PC-3 (cell line): Measurements from ENCODE around the gene STAM. TPM values are rescaled to one million over a fixed set of nuclear protein-coding genes. Genes with fewer than 3 reads are reported as not detected.
A peak's percentile ranks its signal among the peaks of the same experiment; 100 is the strongest.

Experiments
- ATAC-seq: fragments of 200-7000 bp; cut with Tn5 transposase; 2 replicates; pipeline ENCODE4 v1.9.1; 2020; ENCODE audit warnings: mild to moderate bottlenecking, moderate library complexity
- BruUV-seq: library from RNA; stranded (reverse); fragments of 400-500 nt; replicated peaks from 2 replicates; lab custom pipeline; 2021; lab: Mats Ljungman, UMichigan
- CTCF ChIA-PET: fragments of 300-600 bp; sonication (Branson Sonifier 250); formaldehyde crosslinking; loops from one replicate; lab custom pipeline; 2022; ENCODE audit warnings: antibody characterized with exemption; lab: Charles Lee
- POLR2A ChIA-PET: fragments of 300-600 bp; sonication (Branson Sonifier 250); formaldehyde crosslinking; loops from one replicate; lab custom pipeline; 2022; ENCODE audit warnings: antibody characterized with exemption; ENCODE audit not compliant: unreplicated experiment; lab: Charles Lee
- DNase-seq: peaks from one replicate; pipeline ENCODE4 v3.0.0-alpha.2; 2015
- H2AFZ ChIP-seq: fragments of 300-600 bp; sonication (generic); 2 replicates; pipeline ENCODE4 v1.6.0; 2016; ENCODE audit warnings: antibody characterized with exemption, low read length
- H3F3A ChIP-seq: fragments of 300-600 bp; sonication (generic); one replicate; pipeline ENCODE4 v1.6.0; 2017; ENCODE audit warnings: antibody characterized with exemption, low read length, control low read depth, mild to moderate bottlenecking; ENCODE audit not compliant: unreplicated experiment
- H3K27ac ChIP-seq: fragments of 300-600 bp; sonication (generic); 2 replicates; pipeline ENCODE4 v1.5.1; 2016; ENCODE audit warnings: mild to moderate bottlenecking, low read length
- H3K27me3 ChIP-seq: fragments of 300-600 bp; sonication (generic); 2 replicates; pipeline ENCODE4 v1.6.1; 2016; ENCODE audit warnings: low read length, mixed read lengths
- H3K36me3 ChIP-seq: fragments of 300-600 bp; sonication (generic); 2 replicates; pipeline ENCODE4 v1.6.1; 2016; ENCODE audit warnings: low read depth, mixed run types, low read length, mixed read lengths
- H3K4me1 ChIP-seq: fragments of 300-600 bp; sonication (generic); 2 replicates; pipeline ENCODE4 v1.5.1; 2016; ENCODE audit warnings: low read length; ENCODE audit not compliant: insufficient read depth
- H3K4me2 ChIP-seq: fragments of 300-600 bp; sonication (generic); 2 replicates; pipeline ENCODE4 v1.6.0; 2016; ENCODE audit warnings: low read length
- H3K4me3 ChIP-seq: fragments of 300-600 bp; sonication (generic); 2 replicates; pipeline ENCODE4 v1.5.1; 2016; ENCODE audit warnings: mild to moderate bottlenecking, low read length, mixed read lengths
- H3K79me2 ChIP-seq: fragments of 300-600 bp; sonication (generic); 2 replicates; pipeline ENCODE4 v1.6.1; 2017; ENCODE audit warnings: low read length, mixed read lengths
- H3K9ac ChIP-seq: fragments of 300-600 bp; sonication (generic); 2 replicates; pipeline ENCODE4 v1.6.0; 2016; ENCODE audit warnings: mild to moderate bottlenecking, low read length
- H3K9me2 ChIP-seq: fragments of 300-600 bp; sonication (generic); replicated peaks from 2 replicates; pipeline ENCODE4 v1.6.1; 2016; ENCODE audit warnings: mixed run types, low read length, mixed read lengths
- H3K9me3 ChIP-seq: fragments of 300-600 bp; sonication (generic); 2 replicates; pipeline ENCODE4 v1.6.1; 2016; ENCODE audit warnings: low read length, mixed read lengths
- H4K20me1 ChIP-seq: fragments of 300-600 bp; sonication (generic); 2 replicates; pipeline ENCODE4 v1.6.1; 2016; ENCODE audit warnings: low read length, mixed read lengths
- CTCF ChIP-seq: fragments of 300-600 bp; sonication (generic); conservative IDR thresholded peaks from 2 replicates; pipeline ENCODE4 v1.5.1; 2017; ENCODE audit warnings: antibody characterized with exemption, low read depth, mild to moderate bottlenecking, low read length
- EZH2 ChIP-seq: fragments of 300-600 bp; sonication (generic); IDR thresholded peaks from one replicate; pipeline ENCODE4 v1.6.1; 2017; ENCODE audit warnings: antibody characterized with exemption, mild to moderate bottlenecking, low read length; ENCODE audit not compliant: unreplicated experiment
- EZH2phosphoT487 ChIP-seq: fragments of 300-600 bp; sonication (generic); IDR thresholded peaks from 2 replicates; pipeline ENCODE4 v1.6.1; 2018; ENCODE audit warnings: mild to moderate bottlenecking, antibody characterized with exemption, low read length, borderline replicate concordance
- intact Hi-C: fragments of 100-400 bp; cut with micrococcal nuclease; formaldehyde crosslinking; loops from 2 replicates; pipeline ENCODE4 v1.9.0; 2023
- total RNA-seq: library from RNA; depleted of rRNA; stranded (reverse); fragments of >200 nt; gene quantifications from 2 replicates; pipeline ENCODE4 v1.2.3, GENCODE V29; 2014

The STAM gene
- total RNA-seq, 1 experiment from 2014 or later = 7.8 TPM

GRCh38 chr10:17607060-17607459 is 36.9 kb upstream of the STAM start:
- BruUV-seq = no TSS peak

DNA sequence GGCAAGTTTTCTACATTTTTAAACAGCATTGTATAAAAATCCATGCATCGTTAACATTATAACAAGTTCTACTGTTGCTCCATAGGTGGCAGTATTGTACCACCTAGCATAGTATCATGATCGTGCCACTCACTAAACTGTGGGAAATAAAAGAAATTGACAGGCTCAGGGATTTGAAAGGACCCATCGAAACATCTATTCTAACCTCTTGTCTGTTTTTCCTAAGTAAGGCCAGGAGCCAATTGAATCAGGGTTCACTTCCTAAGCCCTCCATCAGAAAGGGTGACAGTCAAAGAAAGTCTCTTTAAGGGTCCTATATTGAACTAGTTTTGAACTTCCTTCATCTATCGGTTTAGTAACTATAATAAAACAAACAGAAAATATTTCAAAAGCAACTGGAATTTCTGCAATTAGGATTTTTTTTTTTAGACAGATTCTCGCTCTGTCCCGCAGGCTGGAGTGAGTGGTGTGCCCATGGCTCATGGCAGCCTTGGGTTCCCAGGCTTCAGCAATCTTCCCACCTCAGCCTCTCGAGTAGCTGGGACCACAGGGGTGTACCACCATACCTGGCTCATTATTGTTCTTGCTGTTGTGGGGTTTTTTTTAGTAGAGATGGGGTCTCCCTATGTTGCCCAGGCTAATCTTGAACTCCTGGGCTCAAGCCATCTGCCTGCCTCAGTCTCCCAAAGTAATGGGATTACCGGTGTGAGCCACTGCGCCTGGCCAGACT is 36.2 kb upstream of the STAM start:
- Histone ChIP-seq H3K9ac (no peak overlapping the region), H3K36me3 (no peaks in the 10 kb centered on the region), H3K27ac (no peak overlapping the region), H3K4me1 (no peaks in the 10 kb centered on the region), H3K9me3 (no peaks in the 10 kb centered on the region), H3F3A (no peaks in the 10 kb centered on the region), H4K20me1 (no peaks in the 10 kb centered on the region), H3K79me2 (no peaks in the 10 kb centered on the region), H3K4me3 (no peak overlapping the region), H3K27me3 (no peaks in the 10 kb centered on the region), H3K4me2 (no peak overlapping the region), H2AFZ (no peak overlapping the region), H3K9me2 (no peaks in the 10 kb centered on the region)
- intact Hi-C loops = loop anchor here (2.0 to 5.0 kb wide), 4 partner anchors 135 to 497 kb away; no protein-coding TSS in a partner anchor
- ChIA-PET CTCF (no interaction called here), POLR2A (no interaction called here)
- peak; percentile 84 for ATAC-seq
- DNase-seq = peak; percentile 53
- BruUV-seq = no TSS peak
- TF ChIP-seq EZH2phosphoT487 = no peak
- TF ChIP-seq EZH2 = no peak
- TF ChIP-seq CTCF = peak; percentile 67

More at GRCh38 chr10:17607060-17607459, 36.9 kb upstream of the STAM start:
- no peak for TF ChIP-seq CTCF
- no peak for TF ChIP-seq EZH2phosphoT487
- TF ChIP-seq EZH2 = no peak
- H4K20me1 ChIP-seq = no peaks in the 10 kb centered on the region
- CTCF ChIA-PET = no interaction called here
- DNase-seq = no peak
- POLR2A ChIA-PET = no interaction called here
- H3K79me2 ChIP-seq = no peaks in the 10 kb centered on the region
- no peak overlapping the region for H2AFZ ChIP-seq
- H3F3A ChIP-seq = no peaks in the 10 kb centered on the region
- H3K9me2 ChIP-seq = no peaks in the 10 kb centered on the region
- no peaks in the 10 kb centered on the region for H3K4me1 ChIP-seq
- H3K9ac ChIP-seq = no peak overlapping the region
- intact Hi-C loops = loop anchor here (2.0 to 5.0 kb wide), 4 partner anchors 136 to 498 kb away; no protein-coding TSS in a partner anchor
- H3K36me3 ChIP-seq = no peaks in the 10 kb centered on the region
- H3K4me3 ChIP-seq = no peak overlapping the region
- no peak overlapping the region for H3K4me2 ChIP-seq
- no peak for ATAC-seq
- H3K27me3 ChIP-seq = no peaks in the 10 kb centered on the region
- no peaks in the 10 kb centered on the region for H3K9me3 ChIP-seq
- H3K27ac ChIP-seq = no peak overlapping the region

DNA sequence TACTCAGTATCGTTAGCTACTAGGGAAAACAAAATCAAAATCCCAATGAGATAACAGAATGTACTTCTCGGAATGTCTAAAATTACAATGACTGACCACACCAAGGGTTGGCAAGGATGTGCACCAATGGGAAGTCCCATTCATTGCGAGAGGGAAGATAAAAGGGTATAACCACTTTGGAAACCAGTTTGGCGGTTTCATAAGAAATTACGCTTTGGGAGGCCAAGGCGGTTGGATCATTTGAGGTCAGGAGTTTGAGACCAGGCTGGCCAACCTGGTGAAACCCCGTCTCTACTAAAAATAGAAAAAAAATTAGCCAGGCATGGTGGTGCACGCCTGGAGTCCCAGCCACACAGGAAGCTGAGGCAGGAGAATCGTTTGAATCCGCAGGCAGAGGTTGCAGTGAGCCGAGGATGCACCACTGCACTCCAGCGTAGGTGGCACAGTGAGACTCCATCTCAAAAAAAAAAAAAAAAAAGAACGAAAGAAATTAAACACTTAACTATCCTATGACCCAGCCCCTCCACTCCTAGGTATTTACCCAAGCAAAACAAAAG is 34.4 kb upstream of the STAM start:
- no peak for TF ChIP-seq EZH2
- Histone ChIP-seq H2AFZ (no peak overlapping the region), H3K27ac (no peak overlapping the region), H3K4me3 (no peak overlapping the region), H3K27me3 (no peaks in the 10 kb centered on the region), H3F3A (no peaks in the 10 kb centered on the region), H3K9ac (no peak overlapping the region), H3K9me3 (no peaks in the 10 kb centered on the region), H3K36me3 (no peaks in the 10 kb centered on the region), H3K79me2 (no peaks in the 10 kb centered on the region), H3K4me1 (no peaks in the 10 kb centered on the region), H3K9me2 (no peaks in the 10 kb centered on the region), H4K20me1 (no peaks in the 10 kb centered on the region), H3K4me2 (no peak overlapping the region)
- ChIA-PET POLR2A (no interaction called here), CTCF (interaction anchor here (0.6 kb wide), 1 partner anchor 124 kb away, joined by 3 read pairs; no protein-coding TSS in a partner anchor)
- ATAC-seq (no peak), DNase-seq (no peak)
- no TSS peak for BruUV-seq
- intact Hi-C loops = loop anchor here (5.0 kb wide), 1 partner anchor 228 kb away; no protein-coding TSS in a partner anchor
